GM13977 (cell line): ENCODE measurements around the gene PPP3CA.
A peak's percentile ranks its signal among the peaks of the same experiment; 100 is the strongest.

Experiments used
- DNase-seq: peaks from one replicate; pipeline ENCODE4 v3.0.0; 2012; ENCODE audit warnings: low spot score
- CTCF ChIP-seq: IDR thresholded peaks from 2 replicates; pipeline ENCODE4 v1.5.1; 2012; ENCODE audit warnings: mild to moderate bottlenecking, control low read depth; ENCODE audit not compliant: insufficient read depth; ENCODE audit errors: extremely low read depth, missing control alignments
- in situ Hi-C: fragments of 300-500 bp; cut with MboI; formaldehyde crosslinking; loops from one replicate; pipeline ENCODE4 v1.12.0; 2022; ENCODE audit warnings: low sequenced_read_pairs, low pct_unique_long_range_greater_than_20kb, mixed read lengths, inconsistent platforms; ENCODE audit not compliant: unreplicated experiment

Gene PPP3CA

GRCh38 chr4:101355767-101356702 lies 8.7 kb upstream of the PPP3CA start:
- DNase-seq: no peak
- TF ChIP-seq CTCF: no peak
- in situ Hi-C loops: no loop called here

GRCh38 chr4:101355246-101355645 lies 7.9 kb upstream of the PPP3CA start:
- peak; percentile 42 for DNase-seq
- in situ Hi-C loops: no loop called here
- no peak for TF ChIP-seq CTCF

GRCh38 chr4:101349801-101350064 lies 2.4 kb upstream of the PPP3CA start:
- in situ Hi-C loops: no loop called here
- DNase-seq: no peak
- no peak for TF ChIP-seq CTCF

- in situ Hi-C loops: no loop called here
- no peak for DNase-seq
- no peak for TF ChIP-seq CTCF
Measured at GRCh38 chr4:101348995-101349800, 1.9 kb upstream of the PPP3CA start.

- in situ Hi-C loops: no loop called here
- DNase-seq: no peak
- no peak for TF ChIP-seq CTCF
Measured at GRCh38 chr4:101348367-101348827, 1.1 kb upstream of the PPP3CA start.

GRCh38 chr4:101347557-101348366 lies 436 bp upstream of the PPP3CA start:
- peak; percentile 99 for DNase-seq
- in situ Hi-C loops: no loop called here
- TF ChIP-seq CTCF: no peak
